GM20000 (cell line): ENCODE results near the gene ARPC5L.

ENCODE experiments used
- DNase-seq: peaks from one replicate; pipeline ENCODE4 v3.0.0; 2012; ENCODE audit warnings: low spot score
- TF ChIP-seq, protein P1 (sequence below): IDR thresholded peaks from 2 replicates; pipeline ENCODE4 v1.5.1; 2012; ENCODE audit warnings: mild to moderate bottlenecking, control low read depth; ENCODE audit errors: extremely low read depth, missing control alignments

ARPC5L gene

GRCh38 chr9:124859803-124860581 is 1.9 kb upstream of the ARPC5L start:
- TF ChIP-seq, protein P1, sequence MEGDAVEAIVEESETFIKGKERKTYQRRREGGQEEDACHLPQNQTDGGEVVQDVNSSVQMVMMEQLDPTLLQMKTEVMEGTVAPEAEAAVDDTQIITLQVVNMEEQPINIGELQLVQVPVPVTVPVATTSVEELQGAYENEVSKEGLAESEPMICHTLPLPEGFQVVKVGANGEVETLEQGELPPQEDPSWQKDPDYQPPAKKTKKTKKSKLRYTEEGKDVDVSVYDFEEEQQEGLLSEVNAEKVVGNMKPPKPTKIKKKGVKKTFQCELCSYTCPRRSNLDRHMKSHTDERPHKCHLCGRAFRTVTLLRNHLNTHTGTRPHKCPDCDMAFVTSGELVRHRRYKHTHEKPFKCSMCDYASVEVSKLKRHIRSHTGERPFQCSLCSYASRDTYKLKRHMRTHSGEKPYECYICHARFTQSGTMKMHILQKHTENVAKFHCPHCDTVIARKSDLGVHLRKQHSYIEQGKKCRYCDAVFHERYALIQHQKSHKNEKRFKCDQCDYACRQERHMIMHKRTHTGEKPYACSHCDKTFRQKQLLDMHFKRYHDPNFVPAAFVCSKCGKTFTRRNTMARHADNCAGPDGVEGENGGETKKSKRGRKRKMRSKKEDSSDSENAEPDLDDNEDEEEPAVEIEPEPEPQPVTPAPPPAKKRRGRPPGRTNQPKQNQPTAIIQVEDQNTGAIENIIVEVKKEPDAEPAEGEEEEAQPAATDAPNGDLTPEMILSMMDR, result no peak

DNA sequence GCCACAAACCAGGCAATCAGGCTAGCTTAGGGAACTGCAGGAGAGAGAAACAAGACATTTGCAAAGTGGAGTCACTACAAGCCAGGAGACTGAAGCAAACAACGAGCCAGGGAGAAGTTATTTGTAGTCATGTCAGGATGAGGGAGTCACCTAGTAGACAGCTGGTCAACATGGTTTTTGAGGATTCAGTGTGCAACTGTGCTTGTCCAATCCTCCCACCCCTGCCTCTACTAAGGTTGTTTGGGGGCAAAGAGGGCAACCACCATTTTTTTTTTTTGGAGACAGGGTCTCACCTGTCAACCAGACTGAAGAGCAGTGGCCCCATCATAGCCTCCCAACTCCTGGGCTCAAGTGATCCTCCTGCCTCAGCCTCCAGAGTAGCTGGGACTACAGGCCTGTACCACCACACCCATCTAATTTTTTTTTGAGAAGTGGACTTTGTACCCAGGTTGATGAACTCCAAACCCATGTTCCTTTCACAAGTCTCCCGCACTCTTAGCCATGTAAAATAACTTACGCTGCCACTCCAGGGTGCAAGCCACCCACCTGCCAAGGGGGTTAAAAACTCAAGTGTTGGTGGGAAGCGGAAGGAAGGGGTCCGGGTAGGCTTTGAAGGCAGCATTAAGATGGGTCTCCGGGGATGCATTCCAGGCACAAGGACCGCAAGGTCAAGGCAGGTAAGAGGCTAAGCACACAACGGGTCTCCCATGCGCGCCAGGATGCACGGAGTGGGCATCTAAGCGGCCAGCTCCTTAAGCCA is 1.2 kb upstream of the ARPC5L start:
- no peak for DNase-seq
- TF ChIP-seq, protein P1, result no peak

More at GRCh38 chr9:124859803-124860581, 1.9 kb upstream of the ARPC5L start:
- no peak for DNase-seq

- no peak for DNase-seq
- TF ChIP-seq, protein P1, result no peak
Observed at GRCh38 chr9:124863371-124863871, 1.5 kb downstream of the ARPC5L start.

- TF ChIP-seq, protein P1, result peak; percentile 15
- peak; percentile 97 for DNase-seq
Observed at GRCh38 chr9:124868511-124869465, 6.9 kb downstream of the ARPC5L start.

- TF ChIP-seq, protein P1, result no peak
- no peak for DNase-seq
Observed at GRCh38 chr9:124869466-124869985, 7.6 kb downstream of the ARPC5L start.

GRCh38 chr9:124869986-124870560 is 8.1 kb downstream of the ARPC5L start:
- TF ChIP-seq, protein P1, result no peak
- DNase-seq, result peak; percentile 79
